ENCODE results near the gene CDADC1.

Gene CDADC1

DNA sequence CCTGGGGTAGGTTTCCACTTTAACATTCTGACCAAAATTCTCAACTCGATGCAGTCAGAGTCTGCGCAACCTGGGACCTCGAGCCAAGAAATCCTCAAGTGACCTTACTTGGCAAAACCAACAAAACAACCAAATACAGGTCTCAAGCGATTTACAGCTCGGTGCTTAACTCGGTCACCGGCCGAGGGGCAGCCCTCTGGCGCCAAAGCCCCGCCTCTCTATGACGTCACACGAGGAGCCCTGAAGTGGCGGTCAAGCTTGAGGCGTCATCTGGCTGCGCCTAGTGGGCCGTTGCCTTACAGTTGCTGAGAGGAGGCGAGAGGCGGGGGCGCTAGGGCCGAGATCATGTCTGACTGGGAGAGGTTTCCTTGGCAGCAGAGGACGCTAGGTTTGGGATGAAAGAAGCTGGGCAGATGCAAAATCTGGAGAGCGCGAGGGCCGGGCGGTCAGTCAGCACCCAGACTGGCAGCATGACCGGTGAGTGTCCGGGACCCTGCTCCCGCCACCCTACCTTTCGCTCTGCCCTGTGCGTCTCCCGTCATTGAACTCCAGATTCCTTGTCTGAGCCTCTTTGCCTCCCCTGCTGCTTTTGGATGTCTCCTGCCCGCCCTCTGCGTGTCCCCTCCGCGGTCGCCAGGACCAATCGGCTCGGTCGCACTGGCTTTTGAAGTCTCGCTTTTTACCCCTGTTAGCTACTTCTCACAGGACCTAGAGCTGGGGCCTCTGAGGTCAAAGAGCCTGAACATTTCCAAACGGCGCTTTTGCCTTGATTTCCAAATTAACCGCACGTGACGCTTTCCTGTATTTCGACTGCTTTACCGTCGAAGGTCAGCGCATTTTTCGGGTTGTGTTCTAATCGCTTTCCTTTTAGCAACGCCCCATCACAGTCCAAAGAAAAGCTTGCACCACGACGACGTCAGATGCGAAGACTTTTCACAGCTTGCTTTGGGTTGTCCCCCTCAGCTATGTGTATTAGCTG, at the start of gene CDADC1:
CDADC1 (plus strand) TSS at position 283 of the 979 bp plus-strand sequence; CDS start at position 396, 113 bp downstream.
- TF ChIP-seq, protein P1, sequence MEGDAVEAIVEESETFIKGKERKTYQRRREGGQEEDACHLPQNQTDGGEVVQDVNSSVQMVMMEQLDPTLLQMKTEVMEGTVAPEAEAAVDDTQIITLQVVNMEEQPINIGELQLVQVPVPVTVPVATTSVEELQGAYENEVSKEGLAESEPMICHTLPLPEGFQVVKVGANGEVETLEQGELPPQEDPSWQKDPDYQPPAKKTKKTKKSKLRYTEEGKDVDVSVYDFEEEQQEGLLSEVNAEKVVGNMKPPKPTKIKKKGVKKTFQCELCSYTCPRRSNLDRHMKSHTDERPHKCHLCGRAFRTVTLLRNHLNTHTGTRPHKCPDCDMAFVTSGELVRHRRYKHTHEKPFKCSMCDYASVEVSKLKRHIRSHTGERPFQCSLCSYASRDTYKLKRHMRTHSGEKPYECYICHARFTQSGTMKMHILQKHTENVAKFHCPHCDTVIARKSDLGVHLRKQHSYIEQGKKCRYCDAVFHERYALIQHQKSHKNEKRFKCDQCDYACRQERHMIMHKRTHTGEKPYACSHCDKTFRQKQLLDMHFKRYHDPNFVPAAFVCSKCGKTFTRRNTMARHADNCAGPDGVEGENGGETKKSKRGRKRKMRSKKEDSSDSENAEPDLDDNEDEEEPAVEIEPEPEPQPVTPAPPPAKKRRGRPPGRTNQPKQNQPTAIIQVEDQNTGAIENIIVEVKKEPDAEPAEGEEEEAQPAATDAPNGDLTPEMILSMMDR (IDR thresholded peaks at IDR 0.05; ENCODE audit: borderline replicate concordance, insufficient read depth, low read depth, low read length), result no peak
- peak within 1 kb of the TSS; percentile 93 for H3K4me3 ChIP-seq (ENCODE audit: low read depth, low read length)

DNA sequence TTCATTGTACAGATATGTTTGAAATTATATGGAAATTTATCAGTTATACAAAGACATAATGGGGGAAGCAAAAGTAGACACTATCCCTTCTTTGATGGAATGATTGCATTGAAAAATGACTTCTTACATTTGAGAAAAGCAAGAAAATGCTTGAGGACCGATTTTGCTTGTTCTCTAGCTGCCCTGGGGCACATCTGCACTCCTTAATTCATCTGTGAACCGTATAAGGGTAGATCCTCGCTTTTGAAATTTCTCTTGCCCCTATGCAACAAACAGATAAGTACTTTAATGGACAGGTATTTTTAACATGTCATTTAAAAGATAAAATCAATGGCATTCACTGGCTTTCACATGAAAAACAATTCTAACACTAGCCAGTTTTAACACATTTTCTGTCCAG, 41.1 kb upstream of the CDADC1 start:
- H3K4me3 ChIP-seq (ENCODE audit: low read depth, low read length), result no peak overlapping the region
- TF ChIP-seq, protein P1 (IDR thresholded peaks at IDR 0.05; ENCODE audit: borderline replicate concordance, insufficient read depth, low read depth, low read length), result no peak

DNA sequence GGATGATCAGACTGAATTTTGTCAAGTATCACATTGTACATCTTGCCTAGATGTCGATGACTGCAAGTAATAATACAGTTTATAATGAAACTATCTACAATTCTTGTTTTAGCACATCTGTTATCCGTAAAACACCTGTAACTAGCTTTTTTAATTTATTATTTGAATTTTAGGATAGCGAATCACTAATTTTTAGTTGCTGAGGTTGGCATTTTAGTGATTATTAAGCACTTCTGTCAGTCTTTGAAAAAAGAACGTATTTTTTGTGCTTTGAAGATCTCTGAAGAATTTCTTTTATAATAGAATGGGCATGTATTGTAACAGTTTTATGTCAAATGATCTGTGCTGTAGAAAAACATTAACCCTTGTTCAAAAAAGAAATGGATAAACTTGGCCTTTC, 39.1 kb upstream of the CDADC1 start:
- TF ChIP-seq, protein P1 (IDR thresholded peaks at IDR 0.05; ENCODE audit: borderline replicate concordance, insufficient read depth, low read depth, low read length), result no peak
- H3K4me3 ChIP-seq (ENCODE audit: low read depth, low read length), result no peak overlapping the region

DNA sequence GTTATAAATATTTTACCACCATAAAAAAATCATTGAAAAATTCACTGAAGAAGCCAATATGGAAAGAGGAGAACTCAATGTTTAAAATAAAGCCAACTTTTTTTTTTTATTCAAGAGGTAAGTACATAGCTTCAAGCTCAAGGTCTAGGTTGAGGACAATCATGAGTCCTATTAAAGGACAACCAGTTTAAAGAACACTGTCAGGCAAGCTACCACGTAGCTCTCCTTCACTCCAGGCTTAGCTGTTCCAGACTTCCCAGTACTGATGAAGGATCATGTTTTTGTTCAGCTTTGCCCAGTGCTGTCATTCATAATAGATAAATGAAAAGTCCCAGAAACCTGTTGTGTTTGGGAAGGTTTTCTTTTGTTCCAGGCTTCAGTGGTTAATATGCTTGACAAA, 37.6 kb upstream of the CDADC1 start:
- TF ChIP-seq, protein P1 (IDR thresholded peaks at IDR 0.05; ENCODE audit: borderline replicate concordance, insufficient read depth, low read depth, low read length), result no peak
- H3K4me3 ChIP-seq (ENCODE audit: low read depth, low read length), result no peak overlapping the region

DNA sequence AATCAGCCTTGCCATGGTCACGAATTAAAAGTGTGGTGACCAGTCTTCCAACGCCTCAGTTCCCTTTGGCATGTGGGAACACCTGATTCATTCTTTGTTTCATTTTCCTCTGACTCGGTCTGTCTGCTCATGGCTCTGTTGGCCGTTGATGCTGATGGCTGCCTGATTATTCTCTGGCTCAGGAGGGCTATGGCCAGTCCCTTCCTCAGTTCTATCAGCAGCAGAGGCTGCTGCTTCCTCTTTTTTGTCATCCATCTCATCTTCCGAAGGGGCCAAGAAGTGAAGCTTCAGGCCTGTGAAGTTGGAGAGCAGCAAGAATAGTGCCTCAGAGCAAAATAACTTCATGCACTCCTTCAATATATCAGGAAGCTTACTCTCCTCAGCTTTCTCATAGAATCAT, 37.1 kb upstream of the CDADC1 start:
- TF ChIP-seq, protein P1 (IDR thresholded peaks at IDR 0.05; ENCODE audit: borderline replicate concordance, insufficient read depth, low read depth, low read length), result no peak
- no peak overlapping the region for H3K4me3 ChIP-seq (ENCODE audit: low read depth, low read length)

DNA sequence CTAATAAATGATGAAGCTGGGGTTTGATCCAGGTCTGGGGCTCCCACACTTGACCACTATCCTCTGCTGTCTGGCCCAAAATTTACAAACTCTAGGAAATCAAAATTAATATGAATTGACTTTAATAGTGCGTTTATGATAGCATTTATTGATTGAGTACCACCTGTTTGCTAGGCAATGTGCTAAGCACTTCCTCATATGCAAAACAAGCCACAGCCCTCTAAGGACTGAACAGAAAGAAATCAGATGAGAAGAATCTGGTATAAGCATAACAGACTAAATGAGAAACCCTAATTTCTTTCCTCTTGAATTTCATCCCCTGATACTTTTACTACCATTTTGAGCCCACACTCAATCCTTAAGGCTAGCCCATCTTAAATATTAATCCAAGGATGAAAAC, 34.2 kb upstream of the CDADC1 start:
- TF ChIP-seq, protein P1 (IDR thresholded peaks at IDR 0.05; ENCODE audit: borderline replicate concordance, insufficient read depth, low read depth, low read length), result no peak
- H3K4me3 ChIP-seq (ENCODE audit: low read depth, low read length), result no peak overlapping the region
